OCI-LY3 (cell line): Measurements from ENCODE around the gene SND1.
A peak's percentile ranks its signal among the peaks of the same experiment; 100 is the strongest.

Source experiments
- H2AFZ ChIP-seq: fragments of 200-600, 300-600 bp; shearing (Covaris generic); 2 replicates; pipeline ENCODE4 v1.6.0; 2014; ENCODE audit warnings: antibody characterized with exemption, low read depth, low read length
- H3K27ac ChIP-seq: fragments of 200-600, 300-600 bp; sonication (generic); 2 replicates; pipeline ENCODE4 v1.5.1; 2014; ENCODE audit warnings: mild to moderate bottlenecking, low read length, moderate library complexity, mixed read lengths
- H3K27me3 ChIP-seq: fragments of 200-600, 300-600 bp; sonication (generic); 2 replicates; pipeline ENCODE4 v1.6.1; 2014; ENCODE audit warnings: low read depth, low read length, mixed read lengths
- H3K36me3 ChIP-seq: fragments of 200-600, 300-600 bp; sonication (generic); replicated peaks from 2 replicates; pipeline ENCODE3; 2014; ENCODE audit warnings: low read depth, low read length, mixed read lengths
- H3K4me1 ChIP-seq: fragments of 300-600, 200-600 bp; sonication (generic); 2 replicates; pipeline ENCODE4 v1.6.1; 2014; ENCODE audit warnings: low read length, mixed read lengths
- H3K4me2 ChIP-seq: fragments of 200-600, 300-600 bp; sonication (generic); 2 replicates; pipeline ENCODE4 v1.6.1; 2014; ENCODE audit warnings: low read length, mixed read lengths
- H3K4me3 ChIP-seq: fragments of 300-600, 200-600 bp; sonication (generic); 2 replicates; pipeline ENCODE4 v1.5.1; 2014; ENCODE audit warnings: antibody characterized with exemption, mild to moderate bottlenecking, low read length, moderate library complexity
- H3K79me2 ChIP-seq: fragments of 300-600, 200-600 bp; shearing (Covaris generic); 2 replicates; pipeline ENCODE4 v1.6.1; 2014; ENCODE audit warnings: mild to moderate bottlenecking, low read length, mixed read lengths
- H3K9ac ChIP-seq: fragments of 300-600, 200-600 bp; shearing (Covaris generic); 2 replicates; pipeline ENCODE4 v1.6.0; 2014; ENCODE audit warnings: mild to moderate bottlenecking, low read length, moderate library complexity
- H3K9me3 ChIP-seq: fragments of 200-600, 300-600 bp; shearing (Covaris generic); 2 replicates; pipeline ENCODE4 v1.6.1; 2014; ENCODE audit warnings: low read length, mixed read lengths; ENCODE audit not compliant: insufficient read depth
- H4K20me1 ChIP-seq: fragments of 200-600, 300-600 bp; sonication (generic); 2 replicates; pipeline ENCODE4 v1.6.1; 2016; ENCODE audit warnings: low read length, mixed read lengths; ENCODE audit not compliant: insufficient read depth
- EZH2phosphoT487 ChIP-seq: fragments of 200-600 bp; shearing (Covaris generic); IDR thresholded peaks from 2 replicates; pipeline ENCODE4 v1.6.1; 2018; ENCODE audit warnings: antibody characterized with exemption, mixed run types, low read depth
- TF ChIP-seq, protein P1 (sequence below): fragments of 200-600, 300-600 bp; sonication (generic); IDR thresholded peaks from 2 replicates; pipeline ENCODE4 v1.5.1; 2014; ENCODE audit warnings: antibody characterized with exemption, low read length, low read depth

SND1 gene

DNA sequence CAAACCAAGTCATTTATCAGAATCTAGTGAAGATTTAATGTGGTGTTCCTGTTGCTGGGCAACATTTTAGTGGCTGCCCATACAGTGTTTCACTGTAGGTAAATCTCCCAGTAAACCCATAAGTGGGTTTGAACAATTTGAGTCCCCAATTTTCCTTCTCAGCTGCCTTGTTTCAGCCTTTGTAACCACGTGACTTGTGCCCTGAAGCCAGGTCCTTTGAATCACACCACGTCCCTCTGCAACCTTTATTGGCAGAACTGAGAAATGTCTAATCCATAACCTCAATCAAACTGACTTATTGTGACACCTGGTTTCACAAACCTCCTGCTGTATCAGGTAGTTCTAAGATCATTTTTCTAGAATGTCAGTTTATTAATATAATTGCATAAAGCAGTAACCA is 30.1 kb downstream of the SND1 start:
- no peaks in the 10 kb centered on the region for H3K27me3 ChIP-seq
- H3K4me1 ChIP-seq = peaks cover 59% of the 10 kb centered on the region
- no peak for TF ChIP-seq EZH2phosphoT487
- TF ChIP-seq, protein P1, sequence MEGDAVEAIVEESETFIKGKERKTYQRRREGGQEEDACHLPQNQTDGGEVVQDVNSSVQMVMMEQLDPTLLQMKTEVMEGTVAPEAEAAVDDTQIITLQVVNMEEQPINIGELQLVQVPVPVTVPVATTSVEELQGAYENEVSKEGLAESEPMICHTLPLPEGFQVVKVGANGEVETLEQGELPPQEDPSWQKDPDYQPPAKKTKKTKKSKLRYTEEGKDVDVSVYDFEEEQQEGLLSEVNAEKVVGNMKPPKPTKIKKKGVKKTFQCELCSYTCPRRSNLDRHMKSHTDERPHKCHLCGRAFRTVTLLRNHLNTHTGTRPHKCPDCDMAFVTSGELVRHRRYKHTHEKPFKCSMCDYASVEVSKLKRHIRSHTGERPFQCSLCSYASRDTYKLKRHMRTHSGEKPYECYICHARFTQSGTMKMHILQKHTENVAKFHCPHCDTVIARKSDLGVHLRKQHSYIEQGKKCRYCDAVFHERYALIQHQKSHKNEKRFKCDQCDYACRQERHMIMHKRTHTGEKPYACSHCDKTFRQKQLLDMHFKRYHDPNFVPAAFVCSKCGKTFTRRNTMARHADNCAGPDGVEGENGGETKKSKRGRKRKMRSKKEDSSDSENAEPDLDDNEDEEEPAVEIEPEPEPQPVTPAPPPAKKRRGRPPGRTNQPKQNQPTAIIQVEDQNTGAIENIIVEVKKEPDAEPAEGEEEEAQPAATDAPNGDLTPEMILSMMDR = no peak
- no peak overlapping the region for H3K4me2 ChIP-seq
- H3K27ac ChIP-seq = no peak overlapping the region
- no peak overlapping the region for H3K4me3 ChIP-seq
- no peaks in the 10 kb centered on the region for H3K9me3 ChIP-seq
- H3K9ac ChIP-seq = no peak overlapping the region
- peaks cover 100% of the 10 kb centered on the region for H3K79me2 ChIP-seq
- H3K36me3 ChIP-seq = peaks cover 39% of the 10 kb centered on the region
- no peak overlapping the region for H2AFZ ChIP-seq
- H4K20me1 ChIP-seq = peaks cover 96% of the 10 kb centered on the region

- H3K4me1 ChIP-seq = peaks cover 40% of the 10 kb centered on the region
- TF ChIP-seq, protein P1 = no peak
- no peak for TF ChIP-seq EZH2phosphoT487
- H3K9ac ChIP-seq = no peak overlapping the region
- no peak overlapping the region for H3K4me3 ChIP-seq
- peak overlapping the region; percentile 58; the same call in 1 of the 2 replicates for H3K4me2 ChIP-seq
- peaks cover 36% of the 10 kb centered on the region for H3K36me3 ChIP-seq
- peaks cover 98% of the 10 kb centered on the region for H3K79me2 ChIP-seq
- peak overlapping the region; percentile 12 for H3K27ac ChIP-seq
- H4K20me1 ChIP-seq = peaks cover 78% of the 10 kb centered on the region
- H3K27me3 ChIP-seq = no peaks in the 10 kb centered on the region
- H2AFZ ChIP-seq = no peak overlapping the region
- no peaks in the 10 kb centered on the region for H3K9me3 ChIP-seq
These were observed 32.0 kb downstream of the SND1 start for GRCh38 chr7:127683776-127684681.

- Histone ChIP-seq H3K36me3 (peaks cover 68% of the 10 kb centered on the region), H4K20me1 (peaks cover 71% of the 10 kb centered on the region), H3K79me2 (peaks cover 94% of the 10 kb centered on the region)
These were observed 37.3 kb downstream of the SND1 start for GRCh38 chr7:127689194-127689772.

DNA sequence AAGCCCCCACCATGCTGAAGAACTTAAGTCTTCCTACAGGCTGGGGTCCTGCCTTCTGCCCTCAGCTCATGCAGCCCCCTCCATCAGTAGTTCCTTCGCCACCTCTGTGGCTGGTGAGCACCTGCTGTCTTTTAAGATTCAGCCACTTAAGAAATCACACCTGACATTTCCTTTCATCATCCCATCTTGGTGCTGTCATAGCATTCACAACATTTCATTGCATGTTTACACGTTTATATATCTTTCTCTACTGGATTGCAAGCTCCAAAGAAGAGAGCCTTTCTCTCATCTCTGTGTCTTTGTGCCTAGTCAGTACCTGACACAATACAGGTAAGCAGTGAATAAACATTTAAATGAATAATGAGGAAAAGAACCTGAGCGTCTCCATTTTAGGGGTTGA is 38.3 kb downstream of the SND1 start:
- Histone ChIP-seq H3K36me3 (peaks cover 73% of the 10 kb centered on the region), H3K27me3 (no peaks in the 10 kb centered on the region), H3K9me3 (no peaks in the 10 kb centered on the region), H3K4me3 (no peak overlapping the region), H4K20me1 (peaks cover 71% of the 10 kb centered on the region), H3K9ac (no peak overlapping the region), H2AFZ (no peak overlapping the region), H3K79me2 (peaks cover 94% of the 10 kb centered on the region), H3K4me2 (no peak overlapping the region), H3K27ac (no peak overlapping the region), H3K4me1 (peaks cover 21% of the 10 kb centered on the region)
- no peak for TF ChIP-seq EZH2phosphoT487
- TF ChIP-seq, protein P1 = no peak

More at GRCh38 chr7:127689194-127689772, 37.3 kb downstream of the SND1 start:
- Histone ChIP-seq H3K4me3 (no peak overlapping the region), H3K9me3 (no peaks in the 10 kb centered on the region), H3K4me1 (peaks cover 31% of the 10 kb centered on the region), H3K4me2 (no peak overlapping the region), H3K9ac (no peak overlapping the region), H3K27me3 (no peaks in the 10 kb centered on the region), H2AFZ (no peak overlapping the region), H3K27ac (no peak overlapping the region)
- no peak for TF ChIP-seq EZH2phosphoT487
- TF ChIP-seq, protein P1 = no peak
